OCI-LY7 (cell line): ENCODE measurements around the gene CTBP1. TPM values are rescaled to one million over a fixed set of nuclear protein-coding genes. Genes with fewer than 3 reads are reported as not detected.

ENCODE experiments used
- BruUV-seq: library from RNA; stranded (reverse); fragments of 400-500 nt; replicated peaks from 2 replicates; lab custom pipeline; 2021; lab: Mats Ljungman, UMichigan
- CTCF ChIA-PET: fragments of 300-600 bp; sonication (Branson Sonifier 250); formaldehyde crosslinking; loops from one replicate; lab custom pipeline; 2022; ENCODE audit warnings: antibody characterized with exemption; ENCODE audit not compliant: unreplicated experiment; lab: Charles Lee
- POLR2A ChIA-PET: fragments of 300-600 bp; sonication (Branson Sonifier 250); formaldehyde crosslinking; loops from one replicate; lab custom pipeline; 2022; ENCODE audit warnings: antibody characterized with exemption; lab: Charles Lee
- DNase-seq: peaks from one replicate; pipeline ENCODE4 v3.0.0-alpha.2; 2015; ENCODE audit warnings: low spot score
- H2AFZ ChIP-seq: fragments of 200-600 bp; sonication (generic), shearing (Covaris generic); 2 replicates; pipeline ENCODE4 v1.6.1; 2014; ENCODE audit warnings: mild to moderate bottlenecking, antibody characterized with exemption, low read length, moderate library complexity
- H3K27ac ChIP-seq: fragments of 200-600 bp; sonication (generic); 2 replicates; pipeline ENCODE4 v1.5.1; 2014; ENCODE audit warnings: mixed run types, low read depth, mild to moderate bottlenecking, moderate library complexity, low read length, inconsistent platforms; ENCODE audit not compliant: poor library complexity, severe bottlenecking
- H3K36me3 ChIP-seq: fragments of 200-600 bp; sonication (generic); 2 replicates; pipeline ENCODE4 v1.6.1; 2014; ENCODE audit warnings: mild to moderate bottlenecking, antibody characterized with exemption, low read length, moderate library complexity, mixed read lengths; ENCODE audit not compliant: insufficient read depth
- H3K4me1 ChIP-seq: fragments of 200-600 bp; sonication (generic); 2 replicates; pipeline ENCODE4 v1.5.1; 2014; ENCODE audit warnings: mild to moderate bottlenecking, low read length; ENCODE audit not compliant: insufficient read depth, poor library complexity, severe bottlenecking
- H3K4me2 ChIP-seq: fragments of 200-600 bp; sonication (generic); 2 replicates; pipeline ENCODE4 v1.6.1; 2014; ENCODE audit warnings: mild to moderate bottlenecking, low read length
- H3K4me3 ChIP-seq: fragments of 200-600 bp; sonication (generic); 2 replicates; pipeline ENCODE4 v1.5.1; 2014; ENCODE audit warnings: mild to moderate bottlenecking, low read depth, low read length; ENCODE audit not compliant: poor library complexity, severe bottlenecking
- H3K79me2 ChIP-seq: fragments of 200-600 bp; sonication (generic); 2 replicates; pipeline ENCODE4 v1.6.1; 2016; ENCODE audit warnings: low read depth, mild to moderate bottlenecking, low read length, moderate library complexity, mixed read lengths; ENCODE audit not compliant: insufficient read depth
- H3K9me2 ChIP-seq: fragments of 200-600 bp; sonication (generic); 2 replicates; pipeline ENCODE4 v1.6.1; 2016; ENCODE audit warnings: mild to moderate bottlenecking, low read length, mixed read lengths; ENCODE audit not compliant: insufficient read depth
- H3K9me3 ChIP-seq: fragments of 200-600 bp; sonication (generic); 2 replicates; pipeline ENCODE4 v1.6.1; 2014; ENCODE audit warnings: mild to moderate bottlenecking, mixed run types, low read length, mixed read lengths
- H4K20me1 ChIP-seq: fragments of 200-600 bp; sonication (generic); 2 replicates; pipeline ENCODE4 v1.6.1; 2014; ENCODE audit warnings: mild to moderate bottlenecking, antibody characterized with exemption, low read length, moderate library complexity, mixed read lengths; ENCODE audit not compliant: insufficient read depth
- EZH2phosphoT487 ChIP-seq: fragments of 200-600 bp; sonication (generic); IDR thresholded peaks from 2 replicates; pipeline ENCODE4 v1.6.1; 2018; ENCODE audit warnings: low read depth, borderline replicate concordance, mild to moderate bottlenecking, mixed run types, antibody characterized with exemption, low read length, moderate library complexity, mixed read lengths
- intact Hi-C: fragments of 100-400 bp; cut with micrococcal nuclease; formaldehyde crosslinking; loops from one replicate; pipeline ENCODE4 v1.10.0; 2022; ENCODE audit not compliant: unreplicated experiment
- total RNA-seq, 2 experiments: library from RNA; depleted of rRNA in 1 of 2; stranded (reverse); fragments of >200 nt in 1 of 2; shearing (Covaris generic) in 1 of 2; gene quantifications; 2 replicates each; pipeline ENCODE4 v1.2.3, GENCODE V29; 2014 to 2022
- TF ChIP-seq, protein P1 (sequence below): fragments of 200-600 bp; sonication (generic); conservative IDR thresholded peaks from 2 replicates; pipeline ENCODE4 v1.5.1; 2014; ENCODE audit warnings: mild to moderate bottlenecking, antibody characterized with exemption, low read length, moderate library complexity, mixed read lengths

Gene CTBP1
- total RNA-seq, 2 experiments from 2014 or later: 238 to 311 TPM

DNA sequence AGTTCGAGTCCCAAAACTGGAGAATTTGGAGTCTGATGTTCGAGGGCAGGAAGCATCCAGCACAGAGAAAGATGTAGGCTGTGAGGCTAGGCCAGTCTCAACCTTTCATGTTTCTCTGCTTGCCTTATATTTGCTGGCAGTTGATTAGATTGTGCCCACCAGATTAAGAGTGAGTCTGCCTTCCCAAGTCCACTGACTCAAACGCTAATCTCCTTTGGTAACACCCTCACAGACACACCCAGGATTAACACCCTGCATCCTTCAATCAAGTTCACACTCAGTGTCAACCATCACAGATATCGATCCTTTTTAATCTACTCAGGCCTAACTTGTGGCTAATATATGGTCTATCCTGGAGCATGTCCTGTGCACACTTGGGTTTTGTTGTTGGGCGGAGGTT, 22.8 kb upstream of the CTBP1 start:
- Histone ChIP-seq H3K4me3 (no peak overlapping the region), H3K9me3 (peaks cover 14% of the 10 kb centered on the region), H3K36me3 (peaks cover 3% of the 10 kb centered on the region; the same call in 1 of the 2 replicates), H3K9me2 (no peaks in the 10 kb centered on the region), H3K79me2 (no peaks in the 10 kb centered on the region), H2AFZ (no peak overlapping the region), H3K4me2 (no peak overlapping the region), H3K27ac (no peak overlapping the region), H3K4me1 (peaks cover 14% of the 10 kb centered on the region), H4K20me1 (no peaks in the 10 kb centered on the region)
- CTCF ChIA-PET: no interaction called here
- DNase-seq: no peak
- intact Hi-C loops: no loop called here
- TF ChIP-seq, protein P1, sequence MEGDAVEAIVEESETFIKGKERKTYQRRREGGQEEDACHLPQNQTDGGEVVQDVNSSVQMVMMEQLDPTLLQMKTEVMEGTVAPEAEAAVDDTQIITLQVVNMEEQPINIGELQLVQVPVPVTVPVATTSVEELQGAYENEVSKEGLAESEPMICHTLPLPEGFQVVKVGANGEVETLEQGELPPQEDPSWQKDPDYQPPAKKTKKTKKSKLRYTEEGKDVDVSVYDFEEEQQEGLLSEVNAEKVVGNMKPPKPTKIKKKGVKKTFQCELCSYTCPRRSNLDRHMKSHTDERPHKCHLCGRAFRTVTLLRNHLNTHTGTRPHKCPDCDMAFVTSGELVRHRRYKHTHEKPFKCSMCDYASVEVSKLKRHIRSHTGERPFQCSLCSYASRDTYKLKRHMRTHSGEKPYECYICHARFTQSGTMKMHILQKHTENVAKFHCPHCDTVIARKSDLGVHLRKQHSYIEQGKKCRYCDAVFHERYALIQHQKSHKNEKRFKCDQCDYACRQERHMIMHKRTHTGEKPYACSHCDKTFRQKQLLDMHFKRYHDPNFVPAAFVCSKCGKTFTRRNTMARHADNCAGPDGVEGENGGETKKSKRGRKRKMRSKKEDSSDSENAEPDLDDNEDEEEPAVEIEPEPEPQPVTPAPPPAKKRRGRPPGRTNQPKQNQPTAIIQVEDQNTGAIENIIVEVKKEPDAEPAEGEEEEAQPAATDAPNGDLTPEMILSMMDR: no peak
- TF ChIP-seq EZH2phosphoT487: no peak
- BruUV-seq: no TSS peak
- POLR2A ChIA-PET: no interaction called here

DNA sequence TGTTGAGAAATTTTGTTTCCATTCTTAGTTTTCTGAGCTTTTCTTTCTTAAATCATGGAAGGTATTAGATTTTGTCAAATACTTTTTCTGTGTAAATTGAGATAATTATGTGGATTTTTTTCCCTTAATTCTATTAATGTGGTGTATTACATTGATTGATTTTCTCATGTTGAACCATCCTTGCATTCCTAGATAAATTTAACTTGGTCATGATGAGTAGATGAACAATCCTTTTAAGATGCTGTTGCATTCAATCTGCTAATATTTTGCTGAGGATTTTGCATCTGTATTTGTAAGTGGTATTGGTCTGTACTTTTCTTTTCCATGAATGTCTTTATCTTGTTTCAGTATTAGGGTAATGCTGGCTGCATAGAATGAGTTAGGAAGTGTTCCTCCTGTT, 20.3 kb upstream of the CTBP1 start:
- POLR2A ChIA-PET: no interaction called here
- no TSS peak for BruUV-seq
- TF ChIP-seq, protein P1: no peak
- TF ChIP-seq EZH2phosphoT487: no peak
- no peak overlapping the region for H3K4me3 ChIP-seq
- no peak for DNase-seq
- H2AFZ ChIP-seq: no peak overlapping the region
- H3K79me2 ChIP-seq: no peaks in the 10 kb centered on the region
- H4K20me1 ChIP-seq: no peaks in the 10 kb centered on the region
- no peaks in the 10 kb centered on the region for H3K9me2 ChIP-seq
- H3K9me3 ChIP-seq: peaks cover 14% of the 10 kb centered on the region
- no peak overlapping the region for H3K4me2 ChIP-seq
- H3K27ac ChIP-seq: no peak overlapping the region
- CTCF ChIA-PET: no interaction called here
- peaks cover 14% of the 10 kb centered on the region for H3K4me1 ChIP-seq
- H3K36me3 ChIP-seq: peaks cover 19% of the 10 kb centered on the region
- intact Hi-C loops: loop anchor here (5.0 kb wide), 1 partner anchor 78 kb away; the partner anchor contains the start of gene UVSSA
